Lower leg skin (tissue), 3 donors: ENCODE measurements around the gene CNTN4.

Experiments used
- POLR2A ChIP-seq, 2 donors: fragments of 450-650 bp; IDR thresholded peaks; one replicate each; pipeline ENCODE4 v1.6.1; 2016 to 2017; ENCODE audit warnings: antibody characterized with exemption in 2 of 2, mild to moderate bottlenecking in 1 of 2, moderate library complexity in 1 of 2
- TF ChIP-seq, protein P1 (sequence below), 3 donors: fragments of 450-650 bp; IDR thresholded peaks; one replicate each; pipeline ENCODE4 v1.5.1; 2016; ENCODE audit warnings: antibody characterized with exemption in 3 of 3, mild to moderate bottlenecking in 3 of 3, moderate library complexity in 2 of 3

DNA sequence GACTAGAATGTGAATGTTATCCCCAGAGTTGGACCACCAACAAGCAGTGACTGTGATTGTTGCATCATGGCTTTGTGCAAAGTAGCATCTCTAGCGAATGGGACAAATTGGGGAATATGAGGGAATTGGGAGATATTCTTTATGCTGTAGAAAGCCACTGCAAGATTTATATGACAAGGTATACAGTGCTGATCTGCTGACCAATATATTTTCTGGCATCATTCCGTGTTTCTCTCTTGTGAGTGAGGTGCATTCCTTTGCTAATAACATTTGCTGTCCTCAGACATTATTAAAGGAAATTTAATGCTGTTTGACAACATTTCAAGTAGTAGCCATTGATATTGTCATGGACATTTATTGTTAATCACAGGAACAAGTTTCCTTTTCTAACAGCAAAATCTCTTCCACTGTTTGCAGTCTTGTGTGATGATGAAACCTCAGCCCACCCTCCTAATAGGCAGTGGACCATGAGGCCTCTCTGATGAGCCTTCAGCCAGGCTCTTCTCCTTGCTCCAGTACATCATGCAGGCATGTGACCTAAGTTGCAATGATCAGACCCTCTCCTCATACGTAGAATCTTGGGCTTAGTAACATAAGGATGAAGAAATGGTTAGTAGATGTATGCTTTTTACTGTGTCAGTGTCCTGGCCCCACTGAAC, 16.1 kb downstream of the CNTN4 start:
- no peak for TF ChIP-seq POLR2A (IDR thresholded peaks at IDR 0.05)
- TF ChIP-seq, protein P1, sequence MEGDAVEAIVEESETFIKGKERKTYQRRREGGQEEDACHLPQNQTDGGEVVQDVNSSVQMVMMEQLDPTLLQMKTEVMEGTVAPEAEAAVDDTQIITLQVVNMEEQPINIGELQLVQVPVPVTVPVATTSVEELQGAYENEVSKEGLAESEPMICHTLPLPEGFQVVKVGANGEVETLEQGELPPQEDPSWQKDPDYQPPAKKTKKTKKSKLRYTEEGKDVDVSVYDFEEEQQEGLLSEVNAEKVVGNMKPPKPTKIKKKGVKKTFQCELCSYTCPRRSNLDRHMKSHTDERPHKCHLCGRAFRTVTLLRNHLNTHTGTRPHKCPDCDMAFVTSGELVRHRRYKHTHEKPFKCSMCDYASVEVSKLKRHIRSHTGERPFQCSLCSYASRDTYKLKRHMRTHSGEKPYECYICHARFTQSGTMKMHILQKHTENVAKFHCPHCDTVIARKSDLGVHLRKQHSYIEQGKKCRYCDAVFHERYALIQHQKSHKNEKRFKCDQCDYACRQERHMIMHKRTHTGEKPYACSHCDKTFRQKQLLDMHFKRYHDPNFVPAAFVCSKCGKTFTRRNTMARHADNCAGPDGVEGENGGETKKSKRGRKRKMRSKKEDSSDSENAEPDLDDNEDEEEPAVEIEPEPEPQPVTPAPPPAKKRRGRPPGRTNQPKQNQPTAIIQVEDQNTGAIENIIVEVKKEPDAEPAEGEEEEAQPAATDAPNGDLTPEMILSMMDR (IDR thresholded peaks at IDR 0.05), result no peak
